Neural cell (in vitro differentiated cells): ENCODE results near the gene NCKAP1.

Experiments used
- CTCF ChIP-seq: fragments of 450-650 bp; IDR thresholded peaks from 2 replicates; pipeline ENCODE4 v1.5.1; 2014; ENCODE audit warnings: antibody characterized with exemption, mild to moderate bottlenecking, moderate library complexity; ENCODE audit not compliant: poor library complexity, severe bottlenecking
- EP300 ChIP-seq: fragments of 450-650 bp; conservative IDR thresholded peaks from 2 replicates; pipeline ENCODE4 v1.6.1; 2014; ENCODE audit warnings: antibody characterized with exemption, mild to moderate bottlenecking, moderate library complexity; ENCODE audit not compliant: poor library complexity, severe bottlenecking
- EZH2 ChIP-seq: fragments of 200-600, 300-800 bp; shearing (Covaris generic), sonication (generic); IDR thresholded peaks from 2 replicates; pipeline ENCODE4 v1.6.1; 2014; ENCODE audit warnings: antibody characterized with exemption, low read length, borderline replicate concordance, mild to moderate bottlenecking; ENCODE audit not compliant: insufficient read depth, poor library complexity, severe bottlenecking
- POLR2AphosphoS5 ChIP-seq: IDR thresholded peaks from 2 replicates; pipeline ENCODE4 v1.6.1; 2012
- RAD21 ChIP-seq: fragments of 450-650 bp; conservative IDR thresholded peaks from 2 replicates; pipeline ENCODE4 v1.6.1; 2014; ENCODE audit warnings: antibody characterized with exemption, mild to moderate bottlenecking, moderate library complexity
- TAF1 ChIP-seq: IDR thresholded peaks from 2 replicates; pipeline ENCODE4 v1.6.1; 2012; ENCODE audit warnings: low read depth

GRCh38 chr2:183029219-183029618, 9.0 kb downstream of the NCKAP1 start:
- TF ChIP-seq CTCF = no peak
- TF ChIP-seq EZH2 = no peak
- TF ChIP-seq POLR2AphosphoS5 = no peak
- no peak for TF ChIP-seq RAD21
- no peak for TF ChIP-seq EP300
- TF ChIP-seq TAF1 = no peak
